HG03432 (cell line): ENCODE results near the gene SMYD4.
"Not testable (repeated sequence)": the region's sequence is repeated elsewhere in the genome, so short reads cannot be mapped to it uniquely, and the experiment has no call there.

Source experiments
- ATAC-seq: cut with Tn5 transposase; IDR thresholded peaks from one replicate; pipeline ENCODE4 v1.9.1; 2021; ENCODE audit warnings: mild to moderate bottlenecking, moderate library complexity; ENCODE audit not compliant: unreplicated experiment

SMYD4 gene

DNA sequence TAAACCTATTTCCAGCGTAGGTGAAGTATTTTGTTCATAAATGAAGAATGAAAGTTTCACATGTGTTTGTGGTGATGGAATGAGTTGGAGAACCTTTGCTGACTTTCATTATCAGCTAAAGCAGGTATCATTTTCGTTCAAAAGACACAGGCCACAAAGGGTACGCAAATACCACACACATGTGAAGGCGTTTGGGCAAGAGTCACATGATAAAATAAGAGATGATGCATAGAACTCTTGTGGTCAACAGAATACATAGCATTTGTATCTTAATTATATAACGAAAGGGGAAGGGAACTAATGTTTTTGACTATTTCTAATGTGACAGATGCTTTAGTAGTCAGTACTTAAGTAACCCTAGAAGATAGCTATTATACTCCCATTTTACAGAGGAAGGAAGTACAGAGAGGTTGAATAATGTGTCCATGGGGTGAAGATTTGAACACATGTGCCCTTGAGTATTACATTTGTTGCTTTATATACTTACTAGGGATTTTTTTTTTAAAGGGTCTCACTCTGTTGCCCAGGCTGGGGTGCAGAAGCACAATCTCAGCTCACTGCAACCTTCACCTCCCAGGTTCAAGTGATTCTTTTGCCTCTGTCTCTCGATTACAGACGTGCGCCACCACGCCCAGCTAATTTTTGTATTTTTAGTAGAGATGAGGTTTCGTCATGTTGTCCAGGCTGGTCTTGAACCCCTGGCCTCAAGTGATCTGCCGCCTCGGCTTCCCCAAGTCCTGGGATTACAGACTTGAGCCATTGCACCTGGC is 4.9 kb upstream of the SMYD4 start:
- peak; percentile 55 for ATAC-seq

DNA sequence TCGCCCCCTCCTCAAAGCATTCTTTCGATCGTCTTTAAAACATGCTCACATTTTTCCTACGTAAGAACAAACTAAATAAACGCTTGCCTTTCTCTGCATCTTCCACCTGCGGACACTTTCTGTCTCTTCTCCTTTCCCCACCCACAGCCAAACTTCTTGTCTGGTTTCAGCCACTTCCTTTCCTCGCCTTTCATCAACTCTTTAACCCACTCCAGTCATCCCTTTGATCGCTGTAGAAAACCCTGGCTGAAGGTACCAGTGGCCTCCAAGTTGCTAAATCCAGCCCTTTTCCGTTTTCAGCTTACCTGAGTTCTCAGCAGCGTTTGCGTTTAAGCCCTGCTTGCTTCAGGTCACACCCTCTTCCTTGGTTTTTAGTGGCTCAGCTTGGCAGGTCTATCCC is 586 bp upstream of the SMYD4 start:
- no peak for ATAC-seq

DNA sequence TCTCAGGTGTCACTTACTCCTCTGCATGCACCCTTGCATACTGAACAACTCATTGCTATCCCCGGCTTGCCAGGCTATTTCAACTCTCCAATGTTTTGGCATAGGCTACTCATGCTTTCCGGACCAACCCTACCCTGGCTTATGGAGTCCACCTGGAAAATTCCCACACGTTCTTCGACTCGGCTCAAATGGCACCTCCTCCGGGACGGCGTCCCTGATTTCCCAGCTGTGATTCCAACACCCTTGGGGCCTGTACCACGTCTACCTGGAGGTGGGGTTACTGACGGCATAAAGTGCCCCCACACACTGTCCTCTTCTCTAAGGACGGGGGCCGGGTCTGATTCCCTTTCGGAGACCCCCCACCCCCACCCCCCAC is 498 bp downstream of the SMYD4 start:
- ATAC-seq: no peak

DNA sequence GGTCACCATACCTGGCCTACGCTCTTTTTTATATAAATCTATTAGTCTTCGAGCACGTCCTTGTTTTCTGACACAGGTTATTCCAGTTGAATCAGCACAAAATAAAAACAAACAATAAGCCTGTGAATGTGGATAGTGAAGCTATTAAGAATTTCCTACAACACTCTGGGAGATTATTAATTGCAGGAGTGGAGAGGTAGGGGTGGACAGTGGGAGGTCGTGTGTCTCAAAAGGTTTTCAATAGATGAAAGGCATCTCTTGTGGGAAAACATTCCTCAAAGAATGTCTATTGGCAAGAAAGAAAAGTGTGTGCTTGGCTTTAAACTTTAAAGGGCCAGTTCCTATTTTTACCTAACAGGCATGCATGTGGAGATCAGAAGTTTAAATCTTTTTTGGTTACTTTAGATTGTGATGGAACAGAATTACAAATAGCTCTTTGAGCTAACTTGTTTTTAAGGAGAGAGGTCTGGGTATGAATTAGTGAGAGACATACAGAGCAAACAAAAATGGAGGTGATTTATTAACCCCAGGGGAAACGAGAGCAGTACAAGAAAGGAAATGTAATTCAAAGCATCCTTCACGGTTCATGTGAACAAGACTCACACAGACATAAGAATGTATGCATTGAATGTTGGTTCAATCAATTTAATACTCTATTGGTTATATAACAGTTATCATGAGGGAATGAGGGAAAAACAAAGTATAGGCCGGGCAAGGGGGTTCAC is 9.0 kb downstream of the SMYD4 start:
- no peak for ATAC-seq

DNA sequence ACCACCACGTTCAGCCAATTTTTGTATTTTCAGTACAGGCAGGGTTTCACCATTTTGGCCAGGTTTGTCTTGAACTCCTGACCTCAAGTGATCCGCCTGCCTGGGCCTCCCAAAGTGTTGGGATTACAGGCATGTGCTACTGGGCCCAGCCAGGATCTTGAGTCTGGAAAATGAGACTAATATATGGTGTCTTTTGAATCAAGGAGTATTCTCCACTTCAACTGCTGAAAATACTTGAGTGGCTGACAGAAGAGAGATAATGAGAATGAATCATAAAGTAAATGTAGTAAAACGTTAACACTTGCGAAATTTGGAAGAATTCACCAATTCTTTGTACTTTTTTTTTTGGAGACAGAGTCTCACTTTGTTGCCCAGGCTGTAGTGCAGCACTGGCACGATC is 16.6 kb downstream of the SMYD4 start:
- no peak for ATAC-seq

DNA sequence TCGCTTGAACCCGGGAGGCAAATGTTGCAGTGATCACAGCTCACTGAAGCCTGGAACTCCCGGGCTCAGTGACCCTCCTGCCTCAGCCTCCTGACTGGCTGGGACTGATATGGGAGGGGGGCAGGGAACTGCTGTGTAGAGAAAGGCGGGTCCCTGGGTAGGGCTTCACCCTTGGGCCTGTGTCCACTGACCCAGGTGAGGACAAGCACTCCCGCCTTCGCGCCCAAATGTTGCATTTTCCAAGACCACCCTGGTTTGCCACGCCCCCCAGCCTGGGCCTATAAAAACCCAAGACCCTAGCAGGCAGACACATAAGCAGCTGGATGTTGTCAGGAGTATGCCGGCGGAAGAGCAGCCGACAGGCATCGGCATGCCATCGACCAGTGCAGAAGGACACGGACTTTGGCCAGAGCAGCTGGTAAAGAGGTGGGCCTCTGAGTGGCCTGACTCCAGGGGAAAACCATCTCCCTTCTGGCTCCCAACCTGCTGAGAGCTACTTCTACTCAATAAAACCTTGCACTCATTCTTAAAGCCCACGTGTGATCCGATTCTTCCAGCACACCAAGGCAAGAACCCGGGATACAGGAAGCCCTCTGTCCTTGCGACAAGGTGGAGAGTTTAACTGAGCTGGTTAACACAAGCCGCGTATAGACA is 19.1 kb downstream of the SMYD4 start:
- no peak for ATAC-seq

DNA sequence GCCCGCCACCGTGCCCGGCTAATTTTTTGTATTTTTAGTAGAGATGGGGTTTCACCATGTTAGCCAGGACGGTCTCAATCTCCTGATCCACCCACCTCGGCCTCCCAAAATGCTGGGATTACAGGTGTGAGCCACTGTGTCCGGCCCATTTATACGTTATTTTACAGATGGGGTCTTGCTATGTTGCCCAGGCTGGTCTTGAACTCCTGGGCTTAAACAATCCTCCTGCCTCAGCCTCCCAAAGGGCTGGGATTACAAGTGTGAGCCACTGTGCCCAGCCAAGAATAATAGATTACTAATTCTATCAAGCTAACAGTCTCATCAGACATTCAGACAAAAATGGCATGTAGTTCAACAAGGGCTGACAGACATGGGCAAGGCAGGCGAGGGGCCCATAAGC is 19.9 kb downstream of the SMYD4 start:
- ATAC-seq: not testable (repeated sequence)

DNA sequence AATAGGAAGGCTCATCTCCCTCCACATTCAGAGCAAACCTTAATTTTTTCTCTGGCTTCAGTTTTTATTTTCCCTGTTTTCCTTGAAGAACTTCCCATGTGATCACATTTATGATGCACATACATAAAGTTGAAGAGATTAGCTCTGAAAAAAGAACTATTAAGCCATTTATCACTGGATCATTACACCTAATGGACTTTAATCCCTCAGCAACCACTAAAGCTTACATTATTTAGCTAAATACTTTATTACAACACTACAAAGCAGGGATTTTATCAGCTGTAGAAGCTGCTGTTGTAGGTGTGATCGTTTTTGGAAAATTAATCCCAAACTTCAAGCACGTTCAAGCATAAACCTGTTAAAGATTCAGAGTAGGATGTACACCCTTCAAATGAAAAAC is 21.1 kb downstream of the SMYD4 start:
- no peak for ATAC-seq

DNA sequence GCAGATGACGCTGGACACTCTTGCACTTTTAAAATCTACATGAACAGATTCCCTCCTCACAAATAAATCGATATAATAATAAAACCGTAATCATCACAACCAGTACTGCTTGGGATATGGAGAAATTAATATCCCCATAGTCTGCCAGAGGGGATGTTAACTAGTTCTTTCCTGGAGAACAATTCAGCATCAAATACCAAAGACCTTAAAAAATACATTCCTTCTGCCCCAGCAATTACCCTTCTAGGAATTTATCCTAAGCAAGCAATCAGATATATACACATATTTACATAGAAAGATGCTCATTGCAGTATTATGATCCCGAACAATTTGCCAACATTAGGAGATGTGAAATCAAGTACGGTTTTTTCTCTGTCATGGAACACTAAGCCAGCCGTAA is 21.8 kb downstream of the SMYD4 start:
- no peak for ATAC-seq

DNA sequence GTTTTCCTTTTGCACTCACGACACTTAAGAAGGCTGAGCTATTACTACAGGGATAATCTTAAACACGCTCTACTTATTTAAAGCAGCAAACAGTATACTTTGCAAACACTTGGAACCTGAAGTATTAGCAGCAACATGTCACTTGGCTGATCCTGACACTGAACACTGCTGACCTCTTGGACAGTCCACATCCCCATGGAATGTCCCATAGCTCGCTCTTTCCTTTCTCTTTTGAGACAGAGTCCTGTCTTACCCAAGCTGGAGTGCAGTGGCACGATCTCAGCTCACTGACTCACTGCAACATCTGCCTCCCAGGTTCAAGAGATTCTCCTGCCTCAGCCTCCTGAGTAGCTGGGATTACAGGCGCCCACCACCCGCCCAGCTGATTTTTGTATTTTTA is 26.4 kb downstream of the SMYD4 start:
- no peak for ATAC-seq

DNA sequence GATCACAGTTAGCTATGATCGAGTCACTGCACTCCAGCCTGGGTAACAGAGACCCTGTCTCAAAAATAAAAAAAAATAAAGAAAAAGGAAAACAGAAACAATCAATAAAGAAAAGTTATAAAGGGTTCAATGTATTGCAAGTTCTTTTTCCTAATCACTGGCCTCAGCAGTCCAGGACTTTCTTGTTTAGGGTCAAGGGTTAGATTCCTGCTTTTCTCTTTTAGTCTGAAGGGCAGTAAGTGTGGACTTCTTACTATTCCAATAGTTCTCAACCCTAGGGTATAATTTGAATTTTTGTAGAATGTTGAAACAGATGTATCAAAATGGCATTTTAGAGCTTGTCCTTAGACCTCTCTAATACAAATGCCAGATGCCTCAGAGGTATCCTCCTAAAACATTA is 27.3 kb downstream of the SMYD4 start:
- no peak for ATAC-seq

DNA sequence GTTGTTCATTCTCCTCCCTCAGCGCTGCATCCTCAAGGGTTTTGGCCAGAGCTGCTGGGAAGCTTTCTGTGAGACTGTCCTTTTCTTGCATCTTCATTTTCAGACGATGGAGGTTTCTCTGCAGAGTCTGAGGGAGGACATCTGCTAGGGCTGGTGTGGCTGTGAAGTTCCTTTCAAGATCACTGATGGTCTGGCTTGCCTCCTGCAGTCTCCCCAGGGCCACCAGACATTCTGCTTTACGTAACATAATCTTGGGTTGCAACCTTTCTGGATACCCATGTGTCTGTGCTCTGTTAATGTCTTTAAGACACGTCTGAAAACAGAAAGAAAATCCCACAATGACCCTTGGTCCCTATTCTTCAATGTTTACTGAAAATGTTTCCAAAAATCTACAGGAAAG is 29.0 kb downstream of the SMYD4 start:
- ATAC-seq: no peak

DNA sequence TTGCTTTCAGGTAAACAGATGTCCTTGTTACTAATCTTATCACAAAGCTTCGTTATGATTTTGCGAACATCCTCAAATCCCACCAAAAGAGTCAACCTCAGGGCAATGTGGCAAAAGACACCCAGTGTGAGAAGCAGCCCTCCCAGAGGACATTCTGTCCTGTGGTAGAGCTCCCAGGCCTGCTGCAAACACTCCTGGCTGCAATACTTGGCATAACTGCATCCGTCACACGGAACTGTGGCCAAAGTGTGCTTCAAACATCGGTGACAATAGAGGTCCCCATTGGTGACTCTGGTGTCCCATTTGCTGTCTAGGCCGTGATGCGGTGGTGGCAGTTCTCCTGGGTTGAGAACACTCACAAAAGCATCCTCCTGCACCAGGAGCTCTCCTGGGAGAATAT is 29.5 kb downstream of the SMYD4 start:
- ATAC-seq: no peak

DNA sequence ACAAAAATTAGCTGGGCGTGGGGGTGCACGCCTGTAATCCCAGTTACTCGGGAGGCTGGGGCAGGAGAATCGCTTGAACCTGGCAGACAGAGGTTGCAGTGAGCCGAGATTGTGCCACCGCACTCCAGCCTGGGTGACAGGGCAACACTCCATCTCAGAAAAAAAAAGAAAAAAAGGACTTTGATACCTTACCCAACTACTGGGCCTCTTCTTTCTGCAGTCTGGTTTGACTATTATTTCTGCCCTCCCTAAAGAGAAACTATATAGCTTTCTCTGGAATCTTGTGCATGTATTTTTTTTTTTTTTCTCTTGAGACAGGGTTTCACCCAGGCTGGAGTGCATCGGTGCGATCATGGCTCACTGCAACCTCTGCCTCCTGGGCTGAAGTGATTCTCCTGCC is 31.9 kb downstream of the SMYD4 start:
- not testable (repeated sequence) for ATAC-seq

DNA sequence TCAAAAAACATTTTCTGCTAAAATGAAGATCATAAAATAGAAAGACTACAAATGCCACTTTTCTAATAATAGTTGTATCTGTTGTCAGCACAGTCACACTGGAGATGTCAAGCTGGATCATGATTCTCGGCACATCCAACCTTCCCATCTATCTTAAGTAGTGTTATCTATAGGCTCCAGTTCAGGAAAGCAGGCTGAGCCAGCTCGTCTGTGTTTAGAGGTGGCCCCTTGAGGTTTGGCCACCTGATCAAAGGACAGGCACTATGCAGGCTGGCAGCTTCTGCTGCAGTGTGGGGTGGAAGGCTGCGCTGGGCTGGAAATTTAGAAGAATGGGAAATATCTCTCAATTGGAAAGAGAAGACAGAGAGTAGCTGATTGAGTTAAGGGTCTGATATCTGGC is 32.4 kb downstream of the SMYD4 start:
- ATAC-seq: no peak

DNA sequence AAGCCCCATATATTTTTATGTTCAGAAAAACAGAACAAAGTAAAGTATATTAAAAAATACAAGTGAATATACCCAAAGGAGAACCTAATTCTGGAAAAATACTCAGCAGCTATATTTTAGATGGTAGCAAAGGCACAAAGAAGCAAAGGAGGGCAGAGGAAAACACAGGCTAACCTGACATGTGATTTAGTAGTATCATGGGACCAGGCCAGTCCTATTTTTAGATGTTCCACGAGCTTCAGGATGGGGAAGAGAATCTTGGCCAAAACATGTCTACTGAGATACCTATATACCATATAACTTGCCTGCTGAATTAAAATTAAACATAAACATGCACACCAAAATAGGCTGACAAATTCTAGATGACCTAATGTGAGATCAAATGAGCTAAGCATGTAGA is 32.9 kb downstream of the SMYD4 start:
- no peak for ATAC-seq

DNA sequence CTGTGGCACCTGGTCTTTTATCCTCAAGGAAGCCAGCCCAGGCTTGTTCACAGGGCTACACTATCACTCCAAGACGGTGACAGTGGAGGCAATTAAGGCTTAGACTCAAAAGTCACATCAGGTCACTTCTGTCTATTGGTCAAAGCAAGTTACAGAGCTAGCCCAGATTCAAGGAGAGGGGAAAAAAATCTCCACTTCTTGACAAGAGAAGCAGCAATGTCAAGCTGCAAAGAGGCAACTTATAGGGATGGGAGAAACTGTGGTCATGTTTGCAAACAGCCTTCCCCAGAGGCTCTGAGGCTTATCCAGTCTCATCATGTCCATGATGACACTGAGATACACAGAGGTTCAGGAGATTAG is 36.3 kb downstream of the SMYD4 start:
- ATAC-seq: no peak

DNA sequence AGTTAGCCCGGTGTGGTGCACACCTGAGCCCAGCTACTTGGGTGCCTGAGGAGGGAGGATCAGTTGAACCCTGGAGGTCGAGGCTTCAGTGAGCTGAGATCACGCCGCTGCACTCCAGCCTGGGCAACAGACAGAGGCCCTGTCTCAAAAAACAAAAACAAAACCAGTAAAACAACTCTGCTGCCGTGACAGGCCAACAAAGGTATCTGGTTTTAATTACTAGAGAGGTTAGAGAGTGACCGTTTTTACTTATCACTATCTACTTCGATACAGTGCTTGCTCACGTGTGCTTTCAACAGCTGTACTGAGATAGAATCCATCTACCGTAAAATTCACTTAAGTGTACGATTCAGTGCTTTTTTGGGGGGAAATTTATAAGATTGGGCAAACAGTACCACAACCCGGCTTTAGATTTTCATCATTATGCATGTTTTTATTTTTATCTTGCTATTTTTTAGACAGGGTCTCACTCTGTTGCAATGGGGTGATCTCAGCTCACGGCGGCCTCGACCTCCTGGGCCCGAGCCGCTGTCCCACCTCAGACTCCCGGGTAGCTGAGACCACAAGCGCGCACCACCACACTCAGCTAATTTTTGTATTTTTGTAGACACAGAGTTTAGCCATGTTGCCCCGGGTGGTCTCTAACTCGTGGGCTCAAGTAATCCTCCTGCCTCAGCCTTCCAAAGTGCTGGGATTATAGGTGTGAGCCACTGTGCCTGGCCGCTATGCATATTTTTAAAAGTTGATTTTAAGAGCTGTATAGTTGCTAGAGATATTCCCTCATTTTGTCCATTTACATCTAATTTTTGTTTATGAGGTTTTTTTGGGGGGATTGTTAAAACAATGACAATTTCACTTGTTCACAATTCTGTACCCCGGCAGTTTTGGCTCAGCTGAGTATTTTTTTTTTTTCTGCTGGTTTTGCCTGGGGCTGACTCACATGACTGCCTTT is 36.9 kb downstream of the SMYD4 start:
- ATAC-seq: no peak

DNA sequence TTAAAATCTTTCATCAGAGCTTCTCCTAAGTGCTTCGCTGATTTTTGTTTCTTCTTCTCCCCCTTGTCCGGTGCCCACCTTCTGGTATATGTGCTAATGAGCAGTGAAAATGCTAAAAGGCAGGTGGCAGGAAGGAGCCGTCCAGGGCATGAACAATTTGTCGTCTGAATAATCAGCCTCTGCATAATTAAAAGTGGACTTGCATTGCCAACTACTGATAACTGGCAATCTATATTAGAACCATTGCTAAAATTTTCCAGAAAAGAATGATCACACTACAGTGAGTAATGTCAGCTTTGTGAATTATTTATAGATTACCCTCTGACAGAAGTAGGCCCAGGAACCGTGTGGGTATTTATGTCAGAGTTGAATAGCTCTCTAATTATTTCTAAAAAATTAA is 39.8 kb downstream of the SMYD4 start:
- ATAC-seq: no peak

DNA sequence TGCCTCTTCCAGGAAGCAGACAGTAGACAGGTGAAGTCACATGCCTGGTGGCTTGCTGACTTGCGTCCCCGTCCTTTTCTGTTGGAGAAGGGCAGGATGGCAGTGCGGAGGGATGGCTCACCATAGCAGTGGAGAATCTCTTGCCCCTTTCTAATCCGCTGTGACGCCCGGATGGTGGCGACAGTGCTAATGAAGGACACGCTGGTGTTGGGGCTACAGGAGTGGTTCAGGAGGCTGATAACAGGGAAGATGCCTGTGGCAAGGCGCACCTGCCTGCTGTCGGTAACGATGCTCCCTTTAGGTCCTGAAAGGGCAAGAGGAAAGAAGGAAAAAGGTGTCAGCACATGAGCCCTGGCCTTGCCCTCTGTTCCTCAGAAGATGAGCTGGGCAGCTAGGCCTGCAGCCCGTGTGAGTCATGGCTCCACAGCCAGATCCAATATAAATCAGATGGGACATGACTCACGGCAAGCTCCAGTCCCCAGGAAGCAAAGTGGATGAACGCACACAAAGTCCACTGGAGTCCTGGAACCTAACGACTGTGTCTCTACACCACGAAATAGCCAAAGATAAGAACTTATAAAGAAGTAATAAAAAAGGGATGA is 42.3 kb downstream of the SMYD4 start:
- no peak for ATAC-seq

DNA sequence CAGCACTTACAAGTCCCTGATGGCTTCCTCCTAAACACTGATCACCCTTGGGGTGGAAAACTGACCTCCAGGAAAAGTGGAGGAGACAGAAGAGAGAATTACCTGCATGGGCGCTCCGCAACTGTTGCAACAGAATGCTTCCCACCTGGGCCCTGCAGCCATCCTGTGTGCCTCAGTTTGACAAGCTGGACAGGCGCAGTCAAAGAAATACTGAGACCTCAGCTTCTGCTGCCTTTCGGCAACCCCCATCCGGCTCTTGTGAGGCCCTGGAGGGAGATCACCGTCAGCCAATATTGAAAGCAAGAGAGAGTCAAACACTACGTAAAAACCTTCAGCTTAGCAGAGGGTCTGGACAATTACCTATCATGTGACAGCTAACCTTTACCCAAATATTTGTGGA is 43.0 kb downstream of the SMYD4 start:
- ATAC-seq: no peak
